K562 (cell line): Measurements from ENCODE around the gene TRIM44. TPM values are rescaled to one million over a fixed set of nuclear protein-coding genes. Genes with fewer than 3 reads are reported as not detected.

Experiments used
- CBX2 ChIP-seq: fragments of 200-600 bp; sonication (generic); IDR thresholded peaks from one replicate; pipeline ENCODE4 v1.6.1; 2012; ENCODE audit warnings: mild to moderate bottlenecking, low read length, inconsistent platforms; ENCODE audit not compliant: insufficient read depth, poor library complexity, severe bottlenecking
- CBX8 ChIP-seq: fragments of 200-600 bp; sonication (generic); IDR thresholded peaks from 2 replicates; pipeline ENCODE4 v1.6.1; 2012; ENCODE audit warnings: borderline replicate concordance, mixed run types, low read depth, mild to moderate bottlenecking, moderate library complexity, mixed read lengths, low read length, control low read depth, inconsistent platforms; ENCODE audit not compliant: poor library complexity, severe bottlenecking; ENCODE audit errors: extremely low read depth
- FOXA1 ChIP-seq: fragments of 450-650 bp; IDR thresholded peaks from 2 replicates; pipeline ENCODE4 v1.6.1; 2016; ENCODE audit warnings: mild to moderate bottlenecking, borderline replicate concordance
- MED1 ChIP-seq: sonication (generic); formaldehyde crosslinking; IDR thresholded peaks from 2 replicates; pipeline ENCODE4 v1.8.1; 2023; ENCODE audit warnings: missing genetic modification reagents, borderline replicate concordance
- NFRKB ChIP-seq: fragments of 450-650 bp; IDR thresholded peaks from 2 replicates; pipeline ENCODE4 v1.6.1; 2016; ENCODE audit warnings: low read depth
- NUFIP1 ChIP-seq: fragments of 450-650 bp; IDR thresholded peaks from 2 replicates; pipeline ENCODE4 v1.6.1; 2018; ENCODE audit not compliant: partially characterized antibody
- PTTG1 ChIP-seq: fragments of 450-650 bp; IDR thresholded peaks from 2 replicates; pipeline ENCODE4 v1.6.1; 2016; ENCODE audit warnings: low read depth, mild to moderate bottlenecking, missing genetic modification characterization, missing compliant biosample characterization
- SMAD2 ChIP-seq: fragments of 150-350 bp; IDR thresholded peaks from 2 replicates; pipeline ENCODE4 v1.6.1; 2014; ENCODE audit warnings: low read depth, mild to moderate bottlenecking, low read length
- SRSF3 ChIP-seq: fragments of 200-400 bp; formaldehyde crosslinking; IDR thresholded peaks from 2 replicates; pipeline ENCODE4 v1.6.1; 2016; ENCODE audit warnings: mild to moderate bottlenecking, low read length, moderate library complexity; ENCODE audit not compliant: insufficient read depth
- polyA plus RNA-seq, 8 experiments: library from polyadenylated mRNA; depleted of rRNA in 4 of 8; stranded (reverse) in 5 of 8; unstranded in 3 of 8; fragments of >200 nt; fragmentation: Nextera tagmentation in 2 of 8; fragmentation: Illumina TruSeq in 1 of 8; extraction: Ambion mirVana in 2 of 8; extraction: Trizol in 1 of 8; gene quantifications; 2 replicates each; pipeline versions ENCODE4 v1.2.1 to v1.2.3, GENCODE V29; 2011 to 2014; ENCODE audit warnings: inconsistent platforms in 1 of 8, missing spikeins in 1 of 8
- total RNA-seq, 7 experiments: library from RNA; depleted of rRNA in 6 of 7; stranded (reverse); fragments of >200 nt in 6 of 7; fragmentation: Illumina TruSeq in 2 of 7; extraction: Trizol in 2 of 7; gene quantifications; 2 replicates each; pipeline versions ENCODE4 v1.2.1 to v1.2.3, GENCODE V29; 2011 to 2021; ENCODE audit warnings: low replicate concordance in 1 of 7
- TF ChIP-seq, protein P1 (sequence below), 2 experiments: fragments of 200-800 bp in 1 of 2; sonication (Bioruptor generic) in 1 of 2; sonication (generic) in 1 of 2; formaldehyde crosslinking in 1 of 2; IDR thresholded peaks in 1 of 2; conservative IDR thresholded peaks in 1 of 2; 2 replicates each; pipeline versions ENCODE4 v1.5.0 to v1.6.1; 2016 to 2020; ENCODE audit warnings: missing compliant biosample characterization in 1 of 2, missing genetic modification characterization in 1 of 2, missing genetic modification reagents in 1 of 2
- TF ChIP-seq, protein P2 (sequence below): IDR thresholded peaks from 2 replicates; pipeline ENCODE4 v1.6.1; 2011; ENCODE audit warnings: borderline replicate concordance, low read depth, mild to moderate bottlenecking, moderate library complexity, low read length; ENCODE audit not compliant: insufficient read depth, poor library complexity, severe bottlenecking
- TF ChIP-seq, protein P3 (sequence below): fragments of 450-650 bp; IDR thresholded peaks from 2 replicates; pipeline ENCODE4 v1.6.1; 2016; ENCODE audit warnings: mild to moderate bottlenecking, moderate library complexity

The TRIM44 gene
- total and polyA plus RNA-seq, 9 of the 15 experiments (the other 6 are each of a cell fraction or from before 2014, with no cell fraction given), result 8.3 to 105 (median 37.2) TPM

DNA sequence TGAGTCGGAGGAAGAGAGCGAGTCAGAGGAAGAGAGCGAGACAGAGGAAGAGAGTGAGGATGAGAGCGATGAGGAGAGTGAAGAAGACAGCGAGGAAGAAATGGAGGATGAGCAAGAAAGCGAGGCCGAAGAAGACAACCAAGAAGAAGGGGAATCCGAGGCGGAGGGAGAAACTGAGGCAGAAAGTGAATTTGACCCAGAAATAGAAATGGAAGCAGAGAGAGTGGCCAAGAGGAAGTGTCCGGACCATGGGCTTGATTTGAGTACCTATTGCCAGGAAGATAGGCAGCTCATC is 780 bp downstream of the TRIM44 start (continued):
- TF ChIP-seq, protein P1, sequence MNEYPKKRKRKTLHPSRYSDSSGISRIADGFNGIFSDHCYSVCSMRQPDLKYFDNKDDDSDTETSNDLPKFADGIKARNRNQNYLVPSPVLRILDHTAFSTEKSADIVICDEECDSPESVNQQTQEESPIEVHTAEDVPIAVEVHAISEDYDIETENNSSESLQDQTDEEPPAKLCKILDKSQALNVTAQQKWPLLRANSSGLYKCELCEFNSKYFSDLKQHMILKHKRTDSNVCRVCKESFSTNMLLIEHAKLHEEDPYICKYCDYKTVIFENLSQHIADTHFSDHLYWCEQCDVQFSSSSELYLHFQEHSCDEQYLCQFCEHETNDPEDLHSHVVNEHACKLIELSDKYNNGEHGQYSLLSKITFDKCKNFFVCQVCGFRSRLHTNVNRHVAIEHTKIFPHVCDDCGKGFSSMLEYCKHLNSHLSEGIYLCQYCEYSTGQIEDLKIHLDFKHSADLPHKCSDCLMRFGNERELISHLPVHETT (CRISPR knock-in tag; conservative IDR thresholded peaks at IDR 0.05 in 1 of 2, IDR thresholded peaks at IDR 0.05 in 1 of 2), result no peak
- TF ChIP-seq NFRKB, result peak; percentile 23; the same call in 1 of the 2 replicates
- TF ChIP-seq CBX2, result no peak
- TF ChIP-seq SMAD2, result no peak
- TF ChIP-seq PTTG1 (tag), result no peak
- TF ChIP-seq FOXA1, result no peak
- no peak for TF ChIP-seq NUFIP1
- no peak for TF ChIP-seq MED1 (CRISPR knock-in tag)
- no peak for TF ChIP-seq SRSF3
- no peak for TF ChIP-seq CBX8
- TF ChIP-seq, protein P2, sequence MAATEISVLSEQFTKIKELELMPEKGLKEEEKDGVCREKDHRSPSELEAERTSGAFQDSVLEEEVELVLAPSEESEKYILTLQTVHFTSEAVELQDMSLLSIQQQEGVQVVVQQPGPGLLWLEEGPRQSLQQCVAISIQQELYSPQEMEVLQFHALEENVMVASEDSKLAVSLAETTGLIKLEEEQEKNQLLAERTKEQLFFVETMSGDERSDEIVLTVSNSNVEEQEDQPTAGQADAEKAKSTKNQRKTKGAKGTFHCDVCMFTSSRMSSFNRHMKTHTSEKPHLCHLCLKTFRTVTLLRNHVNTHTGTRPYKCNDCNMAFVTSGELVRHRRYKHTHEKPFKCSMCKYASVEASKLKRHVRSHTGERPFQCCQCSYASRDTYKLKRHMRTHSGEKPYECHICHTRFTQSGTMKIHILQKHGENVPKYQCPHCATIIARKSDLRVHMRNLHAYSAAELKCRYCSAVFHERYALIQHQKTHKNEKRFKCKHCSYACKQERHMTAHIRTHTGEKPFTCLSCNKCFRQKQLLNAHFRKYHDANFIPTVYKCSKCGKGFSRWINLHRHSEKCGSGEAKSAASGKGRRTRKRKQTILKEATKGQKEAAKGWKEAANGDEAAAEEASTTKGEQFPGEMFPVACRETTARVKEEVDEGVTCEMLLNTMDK, result no peak
- TF ChIP-seq, protein P3, sequence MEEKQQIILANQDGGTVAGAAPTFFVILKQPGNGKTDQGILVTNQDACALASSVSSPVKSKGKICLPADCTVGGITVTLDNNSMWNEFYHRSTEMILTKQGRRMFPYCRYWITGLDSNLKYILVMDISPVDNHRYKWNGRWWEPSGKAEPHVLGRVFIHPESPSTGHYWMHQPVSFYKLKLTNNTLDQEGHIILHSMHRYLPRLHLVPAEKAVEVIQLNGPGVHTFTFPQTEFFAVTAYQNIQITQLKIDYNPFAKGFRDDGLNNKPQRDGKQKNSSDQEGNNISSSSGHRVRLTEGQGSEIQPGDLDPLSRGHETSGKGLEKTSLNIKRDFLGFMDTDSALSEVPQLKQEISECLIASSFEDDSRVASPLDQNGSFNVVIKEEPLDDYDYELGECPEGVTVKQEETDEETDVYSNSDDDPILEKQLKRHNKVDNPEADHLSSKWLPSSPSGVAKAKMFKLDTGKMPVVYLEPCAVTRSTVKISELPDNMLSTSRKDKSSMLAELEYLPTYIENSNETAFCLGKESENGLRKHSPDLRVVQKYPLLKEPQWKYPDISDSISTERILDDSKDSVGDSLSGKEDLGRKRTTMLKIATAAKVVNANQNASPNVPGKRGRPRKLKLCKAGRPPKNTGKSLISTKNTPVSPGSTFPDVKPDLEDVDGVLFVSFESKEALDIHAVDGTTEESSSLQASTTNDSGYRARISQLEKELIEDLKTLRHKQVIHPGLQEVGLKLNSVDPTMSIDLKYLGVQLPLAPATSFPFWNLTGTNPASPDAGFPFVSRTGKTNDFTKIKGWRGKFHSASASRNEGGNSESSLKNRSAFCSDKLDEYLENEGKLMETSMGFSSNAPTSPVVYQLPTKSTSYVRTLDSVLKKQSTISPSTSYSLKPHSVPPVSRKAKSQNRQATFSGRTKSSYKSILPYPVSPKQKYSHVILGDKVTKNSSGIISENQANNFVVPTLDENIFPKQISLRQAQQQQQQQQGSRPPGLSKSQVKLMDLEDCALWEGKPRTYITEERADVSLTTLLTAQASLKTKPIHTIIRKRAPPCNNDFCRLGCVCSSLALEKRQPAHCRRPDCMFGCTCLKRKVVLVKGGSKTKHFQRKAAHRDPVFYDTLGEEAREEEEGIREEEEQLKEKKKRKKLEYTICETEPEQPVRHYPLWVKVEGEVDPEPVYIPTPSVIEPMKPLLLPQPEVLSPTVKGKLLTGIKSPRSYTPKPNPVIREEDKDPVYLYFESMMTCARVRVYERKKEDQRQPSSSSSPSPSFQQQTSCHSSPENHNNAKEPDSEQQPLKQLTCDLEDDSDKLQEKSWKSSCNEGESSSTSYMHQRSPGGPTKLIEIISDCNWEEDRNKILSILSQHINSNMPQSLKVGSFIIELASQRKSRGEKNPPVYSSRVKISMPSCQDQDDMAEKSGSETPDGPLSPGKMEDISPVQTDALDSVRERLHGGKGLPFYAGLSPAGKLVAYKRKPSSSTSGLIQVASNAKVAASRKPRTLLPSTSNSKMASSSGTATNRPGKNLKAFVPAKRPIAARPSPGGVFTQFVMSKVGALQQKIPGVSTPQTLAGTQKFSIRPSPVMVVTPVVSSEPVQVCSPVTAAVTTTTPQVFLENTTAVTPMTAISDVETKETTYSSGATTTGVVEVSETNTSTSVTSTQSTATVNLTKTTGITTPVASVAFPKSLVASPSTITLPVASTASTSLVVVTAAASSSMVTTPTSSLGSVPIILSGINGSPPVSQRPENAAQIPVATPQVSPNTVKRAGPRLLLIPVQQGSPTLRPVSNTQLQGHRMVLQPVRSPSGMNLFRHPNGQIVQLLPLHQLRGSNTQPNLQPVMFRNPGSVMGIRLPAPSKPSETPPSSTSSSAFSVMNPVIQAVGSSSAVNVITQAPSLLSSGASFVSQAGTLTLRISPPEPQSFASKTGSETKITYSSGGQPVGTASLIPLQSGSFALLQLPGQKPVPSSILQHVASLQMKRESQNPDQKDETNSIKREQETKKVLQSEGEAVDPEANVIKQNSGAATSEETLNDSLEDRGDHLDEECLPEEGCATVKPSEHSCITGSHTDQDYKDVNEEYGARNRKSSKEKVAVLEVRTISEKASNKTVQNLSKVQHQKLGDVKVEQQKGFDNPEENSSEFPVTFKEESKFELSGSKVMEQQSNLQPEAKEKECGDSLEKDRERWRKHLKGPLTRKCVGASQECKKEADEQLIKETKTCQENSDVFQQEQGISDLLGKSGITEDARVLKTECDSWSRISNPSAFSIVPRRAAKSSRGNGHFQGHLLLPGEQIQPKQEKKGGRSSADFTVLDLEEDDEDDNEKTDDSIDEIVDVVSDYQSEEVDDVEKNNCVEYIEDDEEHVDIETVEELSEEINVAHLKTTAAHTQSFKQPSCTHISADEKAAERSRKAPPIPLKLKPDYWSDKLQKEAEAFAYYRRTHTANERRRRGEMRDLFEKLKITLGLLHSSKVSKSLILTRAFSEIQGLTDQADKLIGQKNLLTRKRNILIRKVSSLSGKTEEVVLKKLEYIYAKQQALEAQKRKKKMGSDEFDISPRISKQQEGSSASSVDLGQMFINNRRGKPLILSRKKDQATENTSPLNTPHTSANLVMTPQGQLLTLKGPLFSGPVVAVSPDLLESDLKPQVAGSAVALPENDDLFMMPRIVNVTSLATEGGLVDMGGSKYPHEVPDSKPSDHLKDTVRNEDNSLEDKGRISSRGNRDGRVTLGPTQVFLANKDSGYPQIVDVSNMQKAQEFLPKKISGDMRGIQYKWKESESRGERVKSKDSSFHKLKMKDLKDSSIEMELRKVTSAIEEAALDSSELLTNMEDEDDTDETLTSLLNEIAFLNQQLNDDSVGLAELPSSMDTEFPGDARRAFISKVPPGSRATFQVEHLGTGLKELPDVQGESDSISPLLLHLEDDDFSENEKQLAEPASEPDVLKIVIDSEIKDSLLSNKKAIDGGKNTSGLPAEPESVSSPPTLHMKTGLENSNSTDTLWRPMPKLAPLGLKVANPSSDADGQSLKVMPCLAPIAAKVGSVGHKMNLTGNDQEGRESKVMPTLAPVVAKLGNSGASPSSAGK, result peak; percentile 31; the same call in 1 of the 2 replicates
